Muscle layer of duodenum (tissue), 2 donors: Measurements from ENCODE around the gene TP53I3.
A peak's percentile ranks its signal among the peaks of the same experiment; 100 is the strongest.
"Not testable (repeated sequence)": the region's sequence is repeated elsewhere in the genome, so short reads cannot be mapped to it uniquely, and the experiment has no call there.

Source experiments
- H3K27ac ChIP-seq: one replicate; pipeline ENCODE4 v1.7.0; 2013; ENCODE audit warnings: mild to moderate bottlenecking, low read length
- H3K27me3 ChIP-seq: one replicate; pipeline ENCODE4 v1.7.0; 2013; ENCODE audit warnings: low read depth, mild to moderate bottlenecking, control low read depth, low read length
- H3K36me3 ChIP-seq, 2 donors: one replicate each; pipeline ENCODE4 v1.7.0; 2013; ENCODE audit warnings: low read length in 2 of 2, control low read depth in 1 of 2, mild to moderate bottlenecking in 1 of 2; ENCODE audit not compliant: insufficient read depth in 2 of 2, control insufficient read depth in 1 of 2
- H3K4me1 ChIP-seq, 2 donors: one replicate each; pipeline ENCODE4 v1.7.0; 2013; ENCODE audit warnings: low read length in 2 of 2, mild to moderate bottlenecking in 2 of 2, control low read depth in 1 of 2, moderate library complexity in 1 of 2; ENCODE audit not compliant: insufficient read depth in 2 of 2, control insufficient read depth in 1 of 2
- H3K4me3 ChIP-seq, 2 donors: one replicate each; pipeline ENCODE4 v1.7.0; 2013; ENCODE audit warnings: low read length in 2 of 2, low read depth in 1 of 2, mild to moderate bottlenecking in 1 of 2
- H3K9me3 ChIP-seq, 2 donors: one replicate each; pipeline ENCODE4 v1.7.0; 2013; ENCODE audit warnings: low read length in 2 of 2, control low read depth in 1 of 2, mild to moderate bottlenecking in 1 of 2; ENCODE audit not compliant: control insufficient read depth in 1 of 2
- donor health status: healthy.

The TP53I3 gene

GRCh38 chr2:24051833-24052232, 32.8 kb downstream of the TP53I3 start:
- Histone ChIP-seq H3K9me3 (no peaks in the 10 kb centered on the region), H3K4me1 (peaks cover 3 to 12% of the 10 kb centered on the region in 2 donors), H3K36me3 (no peaks in the 10 kb centered on the region), H3K27ac (no peak overlapping the region), H3K4me3 (no peak overlapping the region), H3K27me3 (no peaks in the 10 kb centered on the region)

DNA sequence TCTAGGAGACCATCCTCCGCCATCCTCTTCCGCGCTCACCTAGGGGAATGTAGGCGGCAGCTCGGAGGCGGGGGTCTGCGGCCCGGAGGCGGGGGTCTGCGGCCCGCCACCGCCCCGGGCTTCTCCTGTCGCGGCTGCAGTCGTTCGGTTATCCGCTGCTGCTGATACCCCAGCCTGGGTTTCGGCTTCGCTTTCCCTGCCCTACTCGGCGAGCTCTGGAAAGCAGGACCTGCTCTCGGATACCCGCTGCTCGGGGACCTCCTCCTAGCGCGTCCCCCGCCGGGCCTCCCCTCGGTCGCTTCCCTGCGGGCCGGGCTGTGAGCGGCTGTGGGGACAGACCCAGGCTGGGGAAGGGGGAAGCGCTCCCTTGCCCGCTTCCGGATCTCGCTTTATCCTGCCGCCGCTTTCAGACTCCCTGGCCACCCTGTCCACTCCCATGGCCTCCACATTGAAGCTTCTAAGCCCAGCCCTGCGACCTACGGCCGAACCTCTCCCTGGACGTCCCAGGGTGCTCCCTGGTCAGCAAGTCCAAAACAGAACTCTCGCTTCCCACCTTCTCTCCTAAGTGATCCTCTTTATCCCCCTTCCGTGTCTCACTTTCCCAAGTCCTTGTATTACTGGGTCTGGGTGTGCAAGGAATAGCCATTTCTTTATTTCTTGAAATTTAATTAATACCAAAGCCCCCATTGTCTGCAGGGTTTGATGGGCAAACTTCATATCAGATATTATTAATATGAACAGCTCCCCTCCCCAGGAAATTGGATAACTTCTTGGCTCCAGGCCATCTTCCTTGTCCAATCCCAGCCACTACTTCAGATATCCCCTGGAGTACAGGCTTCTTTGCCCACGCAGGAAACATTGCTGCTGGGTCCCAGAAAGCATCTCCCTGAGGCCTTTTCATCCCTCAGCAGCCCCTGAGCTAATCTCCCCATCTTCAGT, 34.3 kb downstream of the TP53I3 start:
- Histone ChIP-seq H3K9me3 (no peaks in the 10 kb centered on the region), H3K27ac (no peak overlapping the region), H3K4me3 (peak overlapping the region; percentile 59 to 84), H3K4me1 (peaks cover 3 to 17% of the 10 kb centered on the region in 2 donors), H3K27me3 (no peaks in the 10 kb centered on the region), H3K36me3 (no peaks in the 10 kb centered on the region)

GRCh38 chr2:24049485-24050021, 35.1 kb downstream of the TP53I3 start, which contains the start of gene FKBP1B:
TSS of gene FKBP1B (plus strand) at chr2:24049741. CDS start at chr2:24049850, 109 bp downstream.
- no peaks in the 10 kb centered on the region for H3K9me3 ChIP-seq
- H3K27ac ChIP-seq = no peak within 1 kb of the TSS
- no peaks in the 10 kb centered on the region for H3K27me3 ChIP-seq
- H3K4me3 ChIP-seq = peak within 1 kb of the TSS; percentile 59 to 84
- H3K4me1 ChIP-seq = peaks cover 3 to 17% of the 10 kb centered on the region in 2 donors
- H3K36me3 ChIP-seq = no peaks in the 10 kb centered on the region

GRCh38 chr2:24048769-24049484, 35.7 kb downstream of the TP53I3 start:
- Histone ChIP-seq H3K9me3 (no peaks in the 10 kb centered on the region), H3K27me3 (no peaks in the 10 kb centered on the region), H3K27ac (no peak overlapping the region), H3K4me1 (peaks cover 3 to 17% of the 10 kb centered on the region in 2 donors), H3K36me3 (no peaks in the 10 kb centered on the region), H3K4me3 (peak overlapping the region; percentile 59 to 84)

GRCh38 chr2:24047703-24048033, 37.0 kb downstream of the TP53I3 start:
- Histone ChIP-seq H3K4me1 (peaks cover 3 to 17% of the 10 kb centered on the region in 2 donors), H3K36me3 (no peaks in the 10 kb centered on the region), H3K4me3 (peak overlapping the region; percentile 82 to 88), H3K9me3 (no peaks in the 10 kb centered on the region), H3K27ac (no peak overlapping the region), H3K27me3 (no peaks in the 10 kb centered on the region)

DNA sequence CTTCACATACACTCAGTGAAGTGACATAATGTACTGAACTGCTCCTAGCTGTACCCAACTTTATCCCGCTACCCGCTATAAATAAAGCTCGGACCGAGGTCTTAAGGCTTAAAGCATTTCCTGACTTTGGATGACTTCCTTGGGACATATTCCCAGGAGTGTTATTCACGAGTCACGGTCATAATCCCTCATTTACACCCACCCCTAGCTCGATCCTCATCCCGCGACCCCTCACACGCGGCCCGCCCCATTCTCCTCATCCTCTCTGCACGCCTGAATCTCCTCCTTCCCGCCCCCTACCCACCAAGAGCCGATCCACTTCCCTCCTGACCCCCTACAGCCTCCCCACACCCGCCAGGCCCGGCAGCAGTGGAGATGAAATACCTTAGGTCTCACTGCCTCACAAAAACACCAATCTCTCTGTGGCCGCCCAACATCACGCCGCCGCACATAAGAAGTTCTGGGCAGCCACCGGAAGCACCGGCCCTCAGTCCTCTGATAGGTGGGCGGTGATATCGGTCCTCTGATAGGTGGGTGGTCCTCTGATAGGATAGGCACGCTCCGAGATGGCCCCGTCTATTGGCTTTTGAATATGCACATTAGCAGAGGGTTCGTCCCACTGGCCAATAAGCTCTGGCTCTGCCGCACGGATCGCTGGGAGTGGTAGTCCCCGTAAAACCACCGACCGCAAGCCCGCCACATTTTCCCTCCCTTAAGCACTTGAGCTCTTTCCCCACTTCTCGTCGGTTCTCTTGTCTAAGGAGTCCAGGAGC, 37.5 kb downstream of the TP53I3 start, which contains the start of gene WDCP:
WDCP (minus strand) TSS at position 462 of the 773 bp plus-strand sequence. CDS start 7,897 bp downstream, outside the sequence.
- Histone ChIP-seq H3K4me3 (peak within 1 kb of the TSS; percentile 82 to 88), H3K27me3 (no peaks in the 10 kb centered on the region), H3K27ac (peak within 1 kb of the TSS; percentile 67), H3K9me3 (no peaks in the 10 kb centered on the region), H3K4me1 (peaks cover 3 to 17% of the 10 kb centered on the region in 2 donors), H3K36me3 (no peaks in the 10 kb centered on the region)

DNA sequence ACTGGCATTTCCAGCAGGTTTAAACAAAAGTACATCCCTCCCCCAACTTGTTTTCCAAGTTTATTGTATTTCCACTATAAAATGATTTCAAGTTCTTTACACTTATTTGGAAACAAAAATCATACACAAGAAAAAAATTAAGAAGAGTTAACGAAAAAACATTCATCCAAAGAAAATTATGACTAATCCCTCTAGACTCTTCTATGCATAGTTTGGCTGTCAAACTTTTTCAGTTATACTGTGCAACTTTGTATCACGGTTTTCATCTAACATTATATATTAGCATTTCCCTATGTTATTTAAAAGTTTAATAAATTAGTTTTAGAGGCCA, 38.1 kb downstream of the TP53I3 start:
- no peaks in the 10 kb centered on the region for H3K36me3 ChIP-seq
- peaks cover 3 to 17% of the 10 kb centered on the region in 2 donors for H3K4me1 ChIP-seq
- H3K9me3 ChIP-seq = no peaks in the 10 kb centered on the region
- no peaks in the 10 kb centered on the region for H3K27me3 ChIP-seq
- H3K4me3 ChIP-seq = peak overlapping the region; percentile 82 to 88
- H3K27ac ChIP-seq = peak overlapping the region; percentile 67

DNA sequence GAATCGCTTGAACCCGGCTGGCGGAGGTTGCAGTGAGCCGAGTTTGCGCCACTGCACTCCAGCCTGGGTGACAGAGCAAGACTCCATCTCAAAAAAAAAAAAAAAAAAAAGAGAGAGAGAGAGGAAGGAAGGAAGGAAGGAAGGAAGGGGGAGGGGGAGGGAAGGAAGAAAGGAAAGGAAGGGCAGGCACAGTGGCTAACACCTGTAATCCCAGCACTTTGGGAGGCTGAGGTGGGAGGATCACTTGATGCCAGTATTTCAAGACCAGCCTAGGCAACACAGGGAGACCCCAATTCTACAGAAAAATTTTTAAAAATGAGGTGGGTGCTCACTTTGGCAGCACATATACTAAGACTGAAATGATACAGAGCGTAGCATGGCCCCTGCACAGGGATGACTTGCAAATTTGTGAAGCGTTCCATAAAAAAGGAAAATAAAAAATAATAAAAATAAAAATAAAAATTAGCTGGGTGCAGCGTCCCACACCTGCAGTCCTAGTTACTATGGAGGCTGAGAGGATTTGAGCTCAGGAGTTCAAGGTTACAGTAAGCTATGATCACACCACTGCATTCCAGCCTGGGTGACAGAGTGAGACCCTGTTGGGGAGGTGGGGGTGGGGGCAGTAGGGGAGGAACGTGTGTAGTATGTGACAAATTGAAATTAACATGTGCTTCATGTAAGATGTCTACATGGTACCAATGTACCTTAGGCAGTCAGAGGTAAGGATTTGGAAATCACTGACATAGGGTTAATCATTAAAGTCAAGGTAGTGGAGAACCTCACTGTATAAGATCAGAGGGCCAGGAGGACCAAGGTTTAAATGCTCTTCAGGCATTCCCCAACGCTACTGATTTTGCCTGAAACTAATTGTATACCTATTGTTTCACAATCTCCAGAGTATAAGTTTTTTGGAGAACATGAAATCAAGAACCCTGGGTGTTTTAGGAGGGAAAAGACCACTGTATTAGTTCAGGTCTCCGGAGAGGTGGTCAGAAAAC, 38.8 kb downstream of the TP53I3 start:
- Histone ChIP-seq H3K4me1 (peaks cover 3 to 17% of the 10 kb centered on the region in 2 donors), H3K27ac (no peak overlapping the region), H3K4me3 (peak overlapping the region; percentile 82 to 88)

DNA sequence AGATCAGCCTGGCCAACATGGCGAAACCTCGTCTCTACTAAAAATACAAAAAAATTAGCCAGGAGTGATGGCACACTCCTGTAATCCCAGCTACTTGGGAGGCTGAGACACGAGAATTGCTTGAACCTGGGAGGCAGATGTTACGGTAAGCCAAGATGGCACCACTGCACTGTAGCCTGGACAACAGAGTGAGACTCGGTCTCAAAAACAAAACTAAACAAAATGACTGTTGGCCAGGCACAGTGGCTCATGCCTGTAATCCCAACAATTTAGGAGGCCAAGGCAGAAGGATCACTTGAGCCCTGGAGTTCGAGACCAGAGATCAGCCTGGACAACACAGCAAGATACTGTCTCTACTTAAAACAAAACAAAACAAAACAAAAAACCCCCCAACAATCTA, 41.5 kb downstream of the TP53I3 start:
- H3K27ac ChIP-seq, H3K27me3 ChIP-seq, H3K9me3 ChIP-seq, H3K4me1 ChIP-seq, H3K4me3 ChIP-seq: not testable (repeated sequence)
- H3K36me3 ChIP-seq = peaks cover 12 to 14% of the 10 kb centered on the region in 2 donors

More for the DNA sequence above, 38.8 kb downstream of the TP53I3 start:
- no peaks in the 10 kb centered on the region for H3K27me3 ChIP-seq
- no peaks in the 10 kb centered on the region for H3K9me3 ChIP-seq
- H3K36me3 ChIP-seq = no peaks in the 10 kb centered on the region

DNA sequence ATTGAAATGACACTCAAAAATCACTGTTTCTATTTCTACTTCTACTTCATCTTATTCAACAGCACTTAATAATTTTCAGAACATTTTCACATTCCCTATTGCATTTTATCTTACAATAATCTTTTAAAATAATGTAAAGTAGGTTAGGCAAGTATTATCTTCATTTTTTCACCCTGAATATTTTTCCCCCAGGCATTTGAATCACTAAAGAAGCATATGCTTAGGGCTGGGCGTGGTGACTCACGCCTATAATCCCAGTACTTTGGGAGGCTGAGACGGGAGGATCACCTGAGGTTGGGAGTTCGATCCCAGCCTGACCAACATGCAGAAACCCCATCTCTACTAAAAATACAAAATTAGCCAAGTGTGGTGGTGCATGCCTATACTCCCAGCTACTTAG, 44.1 kb downstream of the TP53I3 start:
- H3K4me3 ChIP-seq = no peak overlapping the region
- peaks cover 21 to 26% of the 10 kb centered on the region in 2 donors for H3K36me3 ChIP-seq
- H3K27ac ChIP-seq = no peak overlapping the region
- no peaks in the 10 kb centered on the region for H3K27me3 ChIP-seq
- no peaks in the 10 kb centered on the region for H3K9me3 ChIP-seq
- H3K4me1 ChIP-seq = no peaks in the 10 kb centered on the region
